KMS-11 (cell line): ENCODE results near the gene KRTAP10-6.

Experiments used
- H2AFZ ChIP-seq: fragments of 200-600 bp; sonication (generic); 2 replicates; pipeline ENCODE4 v1.6.1; 2016; ENCODE audit warnings: antibody characterized with exemption, mixed run types, low read depth
- H3K27ac ChIP-seq: fragments of 200-600 bp; sonication (generic); 2 replicates; pipeline ENCODE4 v1.6.1; 2016; ENCODE audit warnings: mild to moderate bottlenecking, mixed run types
- H3K27me3 ChIP-seq: fragments of 200-600 bp; sonication (generic); 2 replicates; pipeline ENCODE4 v1.6.1; 2017; ENCODE audit warnings: mild to moderate bottlenecking, low read depth, mixed run types, moderate library complexity; ENCODE audit not compliant: insufficient read depth
- H3K36me3 ChIP-seq: fragments of 200-600 bp; sonication (generic); 2 replicates; pipeline ENCODE4 v1.6.1; 2017; ENCODE audit warnings: mild to moderate bottlenecking, mixed run types; ENCODE audit not compliant: insufficient read depth
- H3K4me1 ChIP-seq: fragments of 200-600 bp; sonication (generic); 2 replicates; pipeline ENCODE4 v1.6.1; 2016; ENCODE audit warnings: mild to moderate bottlenecking, low read depth, mixed run types; ENCODE audit not compliant: poor library complexity, severe bottlenecking
- H3K4me2 ChIP-seq: fragments of 200-600 bp; sonication (generic); 2 replicates; pipeline ENCODE4 v1.7.0; 2016; ENCODE audit warnings: mild to moderate bottlenecking, mixed run types
- H3K4me3 ChIP-seq: fragments of 200-600 bp; sonication (generic); IDR thresholded peaks from 2 replicates; pipeline ENCODE4 v1.6.1; 2017; ENCODE audit warnings: low read depth, low read length, mixed read lengths; ENCODE audit not compliant: insufficient read depth
- H3K79me2 ChIP-seq: fragments of 200-600 bp; sonication (generic); 2 replicates; pipeline ENCODE4 v1.6.1; 2016; ENCODE audit warnings: low read depth, mixed run types; ENCODE audit not compliant: insufficient read depth
- H3K9ac ChIP-seq: fragments of 200-600 bp; sonication (generic); 2 replicates; pipeline ENCODE4 v1.6.1; 2016; ENCODE audit warnings: mild to moderate bottlenecking, mixed run types
- H4K20me1 ChIP-seq: fragments of 200-600 bp; sonication (generic); 2 replicates; pipeline ENCODE4 v1.6.1; 2016; ENCODE audit warnings: mild to moderate bottlenecking, mixed run types; ENCODE audit not compliant: insufficient read depth
- TF ChIP-seq, protein P1 (sequence below): fragments of 200-600 bp; sonication (generic); conservative IDR thresholded peaks from 2 replicates; pipeline ENCODE4 v1.6.1; 2017; ENCODE audit warnings: low read depth, mild to moderate bottlenecking, antibody characterized with exemption, low read length, moderate library complexity, mixed read lengths

Gene KRTAP10-6

GRCh38 chr21:44590311-44590721 is 2.0 kb downstream of the KRTAP10-6 start:
- Histone ChIP-seq H3K79me2 (no peaks in the 10 kb centered on the region), H4K20me1 (no peaks in the 10 kb centered on the region), H2AFZ (no peak overlapping the region), H3K4me1 (no peaks in the 10 kb centered on the region), H3K9ac (no peak overlapping the region), H3K4me2 (no peak overlapping the region), H3K36me3 (no peaks in the 10 kb centered on the region), H3K4me3 (no peak overlapping the region), H3K27me3 (peaks cover 39% of the 10 kb centered on the region; the same call in 1 of the 2 replicates), H3K27ac (no peak overlapping the region)
- TF ChIP-seq, protein P1, sequence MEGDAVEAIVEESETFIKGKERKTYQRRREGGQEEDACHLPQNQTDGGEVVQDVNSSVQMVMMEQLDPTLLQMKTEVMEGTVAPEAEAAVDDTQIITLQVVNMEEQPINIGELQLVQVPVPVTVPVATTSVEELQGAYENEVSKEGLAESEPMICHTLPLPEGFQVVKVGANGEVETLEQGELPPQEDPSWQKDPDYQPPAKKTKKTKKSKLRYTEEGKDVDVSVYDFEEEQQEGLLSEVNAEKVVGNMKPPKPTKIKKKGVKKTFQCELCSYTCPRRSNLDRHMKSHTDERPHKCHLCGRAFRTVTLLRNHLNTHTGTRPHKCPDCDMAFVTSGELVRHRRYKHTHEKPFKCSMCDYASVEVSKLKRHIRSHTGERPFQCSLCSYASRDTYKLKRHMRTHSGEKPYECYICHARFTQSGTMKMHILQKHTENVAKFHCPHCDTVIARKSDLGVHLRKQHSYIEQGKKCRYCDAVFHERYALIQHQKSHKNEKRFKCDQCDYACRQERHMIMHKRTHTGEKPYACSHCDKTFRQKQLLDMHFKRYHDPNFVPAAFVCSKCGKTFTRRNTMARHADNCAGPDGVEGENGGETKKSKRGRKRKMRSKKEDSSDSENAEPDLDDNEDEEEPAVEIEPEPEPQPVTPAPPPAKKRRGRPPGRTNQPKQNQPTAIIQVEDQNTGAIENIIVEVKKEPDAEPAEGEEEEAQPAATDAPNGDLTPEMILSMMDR = no peak

- no peak overlapping the region for H3K9ac ChIP-seq
These were observed 2.6 kb downstream of the KRTAP10-6 start for GRCh38 chr21:44589586-44590305.

GRCh38 chr21:44589094-44589493 is 3.2 kb downstream of the KRTAP10-6 start:
- H3K9ac ChIP-seq = no peak overlapping the region
- H3K4me1 ChIP-seq = no peaks in the 10 kb centered on the region
- no peaks in the 10 kb centered on the region for H3K36me3 ChIP-seq
- no peaks in the 10 kb centered on the region for H3K79me2 ChIP-seq
- H3K27ac ChIP-seq = no peak overlapping the region
- no peak overlapping the region for H3K4me2 ChIP-seq
- H3K27me3 ChIP-seq = peaks cover 30% of the 10 kb centered on the region; the same call in 1 of the 2 replicates
- no peak overlapping the region for H3K4me3 ChIP-seq
- TF ChIP-seq, protein P1 = no peak
- H2AFZ ChIP-seq = no peak overlapping the region
- H4K20me1 ChIP-seq = no peaks in the 10 kb centered on the region

More at GRCh38 chr21:44589586-44590305, 2.6 kb downstream of the KRTAP10-6 start:
- Histone ChIP-seq H3K4me1 (no peaks in the 10 kb centered on the region), H4K20me1 (no peaks in the 10 kb centered on the region), H3K27me3 (peaks cover 36% of the 10 kb centered on the region; the same call in 1 of the 2 replicates), H3K4me3 (no peak overlapping the region), H3K36me3 (no peaks in the 10 kb centered on the region), H3K27ac (no peak overlapping the region), H3K4me2 (no peak overlapping the region), H3K79me2 (no peaks in the 10 kb centered on the region), H2AFZ (no peak overlapping the region)
- TF ChIP-seq, protein P1 = no peak

DNA sequence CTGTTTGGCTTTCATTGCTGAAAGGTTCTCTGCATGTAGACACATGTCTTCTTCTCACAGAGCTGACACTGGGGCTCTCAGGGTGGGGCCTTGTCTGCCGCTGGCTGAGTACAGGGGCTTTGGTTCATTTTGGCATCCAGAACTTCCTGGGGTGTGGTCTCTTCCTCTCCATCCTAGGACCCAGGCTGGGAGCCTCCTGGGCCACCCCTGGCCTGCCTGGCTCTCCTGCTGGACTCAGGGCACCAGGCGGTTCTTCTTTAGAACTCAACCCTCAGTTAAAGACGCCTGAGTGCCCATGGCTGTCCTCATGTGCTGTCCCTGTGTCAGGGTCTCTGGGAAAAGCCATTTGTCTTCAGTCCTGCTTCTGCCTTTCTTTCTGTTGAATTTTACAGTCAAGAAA is 6.4 kb downstream of the KRTAP10-6 start:
- Histone ChIP-seq H3K36me3 (no peaks in the 10 kb centered on the region), H3K9ac (no peak overlapping the region), H3K27ac (no peak overlapping the region), H3K4me2 (no peak overlapping the region), H3K4me3 (no peak overlapping the region), H2AFZ (no peak overlapping the region), H3K27me3 (peaks cover 37% of the 10 kb centered on the region; the same call in 1 of the 2 replicates), H3K79me2 (no peaks in the 10 kb centered on the region), H3K4me1 (no peaks in the 10 kb centered on the region), H4K20me1 (no peaks in the 10 kb centered on the region)
- TF ChIP-seq, protein P1 = no peak
